AG04449 (cell line): Measurements from ENCODE around the gene FBXO10.

Experiments used
- CTCF ChIA-PET: fragments of 350-600 bp; formaldehyde crosslinking; extraction: SDS; loops from one replicate; lab custom pipeline; 2021; ENCODE audit warnings: antibody characterized with exemption; lab: Yijun Ruan, JAX
- POLR2A ChIA-PET: fragments of 400-600, 350-600 bp; formaldehyde crosslinking; extraction: SDS; loops from one replicate; lab custom pipeline; 2020; ENCODE audit warnings: antibody characterized with exemption, inconsistent platforms; lab: Yijun Ruan, JAX
- DNase-seq: peaks from one replicate; pipeline ENCODE4 v3.0.0-alpha.2; 2010; ENCODE audit warnings: low read depth, low spot score
- H3K4me3 ChIP-seq: 2 replicates; pipeline ENCODE4 v1.5.1; 2011; ENCODE audit warnings: low read depth, mild to moderate bottlenecking, control low read depth, low read length
- CTCF ChIP-seq: IDR thresholded peaks from one replicate; pipeline ENCODE4 v1.5.1; 2011; ENCODE audit warnings: mild to moderate bottlenecking, moderate library complexity, low read length, control low read depth, inconsistent platforms; ENCODE audit not compliant: insufficient read depth; ENCODE audit errors: missing control alignments

Gene FBXO10

GRCh38 chr9:37561682-37562081 is 14.5 kb downstream of the FBXO10 start:
- H3K4me3 ChIP-seq: no peak overlapping the region
- DNase-seq: no peak
- ChIA-PET CTCF (no interaction called here), POLR2A (no interaction called here)
- no peak for TF ChIP-seq CTCF

- CTCF ChIA-PET: no interaction called here
- TF ChIP-seq CTCF: no peak
- POLR2A ChIA-PET: no interaction called here
- no peak for DNase-seq
- no peak overlapping the region for H3K4me3 ChIP-seq
These were observed 16.2 kb downstream of the FBXO10 start for GRCh38 chr9:37559855-37560592.

GRCh38 chr9:37559125-37559524 is 17.1 kb downstream of the FBXO10 start:
- ChIA-PET CTCF (no interaction called here), POLR2A (no interaction called here)
- no peak for DNase-seq
- TF ChIP-seq CTCF: no peak
- H3K4me3 ChIP-seq: no peak overlapping the region

GRCh38 chr9:37555786-37556185 is 20.4 kb downstream of the FBXO10 start:
- TF ChIP-seq CTCF: no peak
- H3K4me3 ChIP-seq: no peak overlapping the region
- ChIA-PET POLR2A (interaction anchor here (0.6 to 1.0 kb wide), 3 partner anchors 20 to 807 kb away, joined by 3 to 4 read pairs (median 3); partner anchors contain the start of gene FBXO10), CTCF (no interaction called here)
- no peak for DNase-seq

GRCh38 chr9:37554318-37554717 is 21.9 kb downstream of the FBXO10 start:
- DNase-seq: no peak
- CTCF ChIA-PET: no interaction called here
- POLR2A ChIA-PET: no interaction called here

GRCh38 chr9:37551888-37552287 is 24.3 kb downstream of the FBXO10 start:
- no peak for TF ChIP-seq CTCF
- CTCF ChIA-PET: no interaction called here
- POLR2A ChIA-PET: no interaction called here
- DNase-seq: no peak
- no peak overlapping the region for H3K4me3 ChIP-seq

More at GRCh38 chr9:37554318-37554717, 21.9 kb downstream of the FBXO10 start:
- no peak overlapping the region for H3K4me3 ChIP-seq
- TF ChIP-seq CTCF: no peak
